ENCODE results near the gene SETD9. TPM values are rescaled to one million over a fixed set of nuclear protein-coding genes. Genes with fewer than 3 reads are reported as not detected.

The SETD9 gene, protein sequence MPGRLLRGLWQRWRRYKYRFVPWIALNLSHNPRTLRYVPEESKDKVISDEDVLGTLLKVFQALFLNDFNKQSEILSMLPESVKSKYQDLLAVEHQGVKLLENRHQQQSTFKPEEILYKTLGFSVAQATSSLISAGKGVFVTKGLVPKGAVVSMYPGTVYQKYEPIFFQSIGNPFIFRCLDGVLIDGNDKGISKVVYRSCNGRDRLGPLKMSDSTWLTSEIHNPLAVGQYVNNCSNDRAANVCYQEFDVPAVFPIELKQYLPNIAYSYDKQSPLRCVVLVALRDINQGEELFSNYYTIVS
- total RNA-seq (2021) (6.5 and 7.3 TPM in 2 replicates), Bru-seq, nascent RNA (percentile 59 among the genes with signal in this experiment), BruChase-seq, experiment 1, labeled RNA remaining after a 2-hour chase (percentile 50 among the genes with signal in this experiment), BruChase-seq, experiment 2, labeled RNA remaining after a 6-hour chase (percentile 55 among the genes with signal in this experiment)
- long read RNA-seq, transcript SETD9-201 (6 exons, 1,619 nt) = major isoform, 5 of 8 reads
- long read RNA-seq, partial matches to known transcripts = 0 of 8 reads
- long read RNA-seq, other reads (novel, unspliced or antisense) = 2 of 8 reads

DNA sequence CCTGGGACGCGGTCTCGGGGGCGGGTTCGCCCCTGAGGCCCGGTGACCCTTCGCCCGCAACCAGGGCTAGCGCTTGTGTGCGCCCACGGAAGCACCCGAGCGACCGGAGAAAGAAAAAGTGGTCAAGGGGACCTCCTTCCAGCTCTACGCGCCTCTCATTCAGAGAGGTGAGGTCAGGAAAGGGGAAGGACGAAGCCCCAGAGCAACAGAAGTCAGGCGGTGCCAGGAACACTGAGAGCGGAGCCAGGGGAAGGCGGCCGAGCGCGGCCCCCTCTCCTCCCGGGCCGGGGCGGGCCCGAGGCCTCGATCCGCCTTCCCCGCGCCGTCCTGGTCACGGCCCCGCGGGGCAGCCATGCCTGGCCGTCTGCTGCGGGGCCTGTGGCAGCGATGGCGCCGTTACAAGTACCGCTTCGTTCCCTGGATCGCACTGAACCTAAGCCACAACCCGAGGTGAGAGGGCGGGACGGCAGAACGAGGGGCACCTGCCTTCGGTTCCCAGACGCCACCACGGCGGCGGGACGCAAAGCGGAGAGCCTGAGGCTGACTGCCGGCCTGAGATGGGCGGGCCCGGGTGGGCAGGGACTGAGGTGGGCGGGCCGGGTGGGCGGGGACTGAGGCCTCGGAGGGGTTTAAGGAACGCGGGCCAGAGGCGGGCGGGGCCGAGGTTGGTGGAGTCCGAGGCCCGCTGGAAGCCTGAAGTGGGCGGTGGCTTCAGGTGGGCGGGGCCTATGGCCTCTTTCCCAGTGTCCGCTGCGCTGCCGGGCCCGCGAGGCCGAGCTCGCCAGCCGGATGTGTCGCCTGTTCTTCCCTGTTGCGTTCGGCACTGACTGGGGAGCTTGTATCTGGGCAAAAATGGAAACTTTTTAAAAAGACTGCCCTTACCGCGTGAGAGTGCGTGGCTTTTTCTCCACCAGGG, at the start of gene SETD9:
SETD9 (plus strand) TSS at position 303 of the 916 bp plus-strand sequence; CDS start at position 353, 50 bp downstream.
- peak within 1 kb of the TSS; percentile 98 for H3K4me3 ChIP-seq
- CTCF ChIA-PET = interaction anchor here (0.6 to 1.0 kb wide), 3 partner anchors 8 to 264 kb away, joined by 3 to 12 read pairs (median 5); partner anchors contain the start of gene GPBP1
- intact Hi-C loops (cut with micrococcal nuclease; ENCODE audit: unreplicated experiment) = loop anchor here (1.0 to 5.0 kb wide), 3 partner anchors 43 to 637 kb away; partner anchors contain the start of gene MIER3
- H3K79me2 ChIP-seq (ENCODE audit: low read depth) = no peaks in the 10 kb centered on the region
- peak within 1 kb of the TSS; percentile 99 for H2AFZ ChIP-seq
- H4K20me1 ChIP-seq (ENCODE audit: insufficient read depth) = no peaks in the 10 kb centered on the region
- peak within 1 kb of the TSS; percentile 92 for H3K27ac ChIP-seq
- POLR2A ChIA-PET (ENCODE audit: unreplicated experiment) = interaction anchor here (0.5 to 1.0 kb wide), 9 partner anchors 9 to 1602 kb away, joined by 3 to 5 read pairs (median 3); partner anchors contain the start of gene DHX29
- no peaks in the 10 kb centered on the region for H3K27me3 ChIP-seq (ENCODE audit: insufficient read depth, low read depth)
- peaks cover 5% of the 10 kb centered on the region; the same call in 1 of the 2 replicates for H3F3A ChIP-seq (ENCODE audit: insufficient read depth, low read depth)
- H3K4me1 ChIP-seq (replicated peaks; ENCODE audit: insufficient read depth) = peaks cover 12% of the 10 kb centered on the region
- H3K9me2 ChIP-seq (ENCODE audit: insufficient read depth) = no peaks in the 10 kb centered on the region
- H3K4me2 ChIP-seq = peak within 1 kb of the TSS; percentile 83
- no peaks in the 10 kb centered on the region for H3K9me3 ChIP-seq (ENCODE audit: insufficient read depth, low read depth)
- TSS peak; percentile 90 for BruUV-seq (replicated peaks)
- H3K36me3 ChIP-seq (ENCODE audit: low read depth) = no peaks in the 10 kb centered on the region
- DNase-seq = peak; percentile 87 to 97
- no peak for TF ChIP-seq EZH2 (IDR thresholded peaks at IDR 0.05; ENCODE audit: low read depth)
- TF ChIP-seq, protein P1, sequence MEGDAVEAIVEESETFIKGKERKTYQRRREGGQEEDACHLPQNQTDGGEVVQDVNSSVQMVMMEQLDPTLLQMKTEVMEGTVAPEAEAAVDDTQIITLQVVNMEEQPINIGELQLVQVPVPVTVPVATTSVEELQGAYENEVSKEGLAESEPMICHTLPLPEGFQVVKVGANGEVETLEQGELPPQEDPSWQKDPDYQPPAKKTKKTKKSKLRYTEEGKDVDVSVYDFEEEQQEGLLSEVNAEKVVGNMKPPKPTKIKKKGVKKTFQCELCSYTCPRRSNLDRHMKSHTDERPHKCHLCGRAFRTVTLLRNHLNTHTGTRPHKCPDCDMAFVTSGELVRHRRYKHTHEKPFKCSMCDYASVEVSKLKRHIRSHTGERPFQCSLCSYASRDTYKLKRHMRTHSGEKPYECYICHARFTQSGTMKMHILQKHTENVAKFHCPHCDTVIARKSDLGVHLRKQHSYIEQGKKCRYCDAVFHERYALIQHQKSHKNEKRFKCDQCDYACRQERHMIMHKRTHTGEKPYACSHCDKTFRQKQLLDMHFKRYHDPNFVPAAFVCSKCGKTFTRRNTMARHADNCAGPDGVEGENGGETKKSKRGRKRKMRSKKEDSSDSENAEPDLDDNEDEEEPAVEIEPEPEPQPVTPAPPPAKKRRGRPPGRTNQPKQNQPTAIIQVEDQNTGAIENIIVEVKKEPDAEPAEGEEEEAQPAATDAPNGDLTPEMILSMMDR (conservative IDR thresholded peaks at IDR 0.05) = no peak

GRCh38 chr5:56861893-56862485, 47.4 kb upstream of the SETD9 start:
- Histone ChIP-seq H4K20me1 (ENCODE audit: insufficient read depth) (no peaks in the 10 kb centered on the region), H3K36me3 (ENCODE audit: low read depth) (peaks cover 49% of the 10 kb centered on the region), H3F3A (ENCODE audit: insufficient read depth, low read depth) (peaks cover 4% of the 10 kb centered on the region), H3K4me2 (no peak overlapping the region), H2AFZ (no peak overlapping the region), H3K79me2 (ENCODE audit: low read depth) (peaks cover 25% of the 10 kb centered on the region), H3K9me3 (ENCODE audit: insufficient read depth, low read depth) (no peaks in the 10 kb centered on the region), H3K4me1 (replicated peaks; ENCODE audit: insufficient read depth) (no peaks in the 10 kb centered on the region), H3K27me3 (ENCODE audit: insufficient read depth, low read depth) (no peaks in the 10 kb centered on the region), H3K4me3 (no peak overlapping the region), H3K9me2 (ENCODE audit: insufficient read depth) (no peaks in the 10 kb centered on the region), H3K27ac (no peak overlapping the region)
- no peak for DNase-seq
- POLR2A ChIA-PET (ENCODE audit: unreplicated experiment) = no interaction called here
- TF ChIP-seq, protein P1 (conservative IDR thresholded peaks at IDR 0.05) = no peak
- TF ChIP-seq EZH2 (IDR thresholded peaks at IDR 0.05; ENCODE audit: low read depth) = no peak
- CTCF ChIA-PET = interaction anchor here (0.6 kb wide), 1 partner anchor 135 kb away, joined by 3 read pairs; no protein-coding TSS in a partner anchor
- intact Hi-C loops (cut with micrococcal nuclease; ENCODE audit: unreplicated experiment) = no loop called here
- no TSS peak for BruUV-seq (replicated peaks)

Data from PC-9 (cell line).